IPS-NIHi11 (cell line): ENCODE results near the gene KATNB1.

ENCODE experiments used
- DNase-seq: peaks from one replicate; pipeline ENCODE4 v3.0.0; 2012; ENCODE audit warnings: mixed read lengths, low spot score

KATNB1 gene

GRCh38 chr16:57735755-57736418 is at the start of gene KATNB1:
Gene KATNB1 (plus strand): TSS chr16:57735770. CDS start chr16:57737244, 1,474 bp downstream.
- no peak for DNase-seq

- peak; percentile 6 for DNase-seq
Observed at GRCh38 chr16:57686577-57686976, 49.0 kb upstream of the KATNB1 start.

GRCh38 chr16:57687363-57687929 is 48.1 kb upstream of the KATNB1 start:
- no peak for DNase-seq

GRCh38 chr16:57688487-57688986 is 47.0 kb upstream of the KATNB1 start:
- DNase-seq = peak; percentile 4

GRCh38 chr16:57688987-57689761 is 46.4 kb upstream of the KATNB1 start:
- peak; percentile 1 for DNase-seq

GRCh38 chr16:57689762-57690558 is 45.6 kb upstream of the KATNB1 start:
- peak; percentile 13 for DNase-seq

- no peak for DNase-seq
Observed at GRCh38 chr16:57690782-57691471, 44.6 kb upstream of the KATNB1 start.

GRCh38 chr16:57692636-57693035 is 42.9 kb upstream of the KATNB1 start:
- DNase-seq = no peak

GRCh38 chr16:57693550-57693949 is 42.0 kb upstream of the KATNB1 start:
- DNase-seq = no peak

GRCh38 chr16:57694231-57694724 is 41.3 kb upstream of the KATNB1 start:
- DNase-seq = no peak

GRCh38 chr16:57694725-57695679 is 40.6 kb upstream of the KATNB1 start, which contains the start of gene DRC7:
Gene DRC7 (plus strand): TSS chr16:57694806. CDS start chr16:57697950, 3,144 bp downstream.
- peak; percentile 93 for DNase-seq

GRCh38 chr16:57695680-57696069 is 39.9 kb upstream of the KATNB1 start:
- DNase-seq = no peak

- no peak for DNase-seq
Observed at GRCh38 chr16:57696240-57696639, 39.3 kb upstream of the KATNB1 start.

- DNase-seq = peak; percentile 4
Observed at GRCh38 chr16:57697896-57698537, 37.6 kb upstream of the KATNB1 start.

- peak; percentile 3 for DNase-seq
Observed at GRCh38 chr16:57698812-57699405, 36.7 kb upstream of the KATNB1 start.

- peak; percentile 2 for DNase-seq
Observed at GRCh38 chr16:57699481-57699880, 36.1 kb upstream of the KATNB1 start.

- DNase-seq = no peak
Observed at GRCh38 chr16:57699899-57700298, 35.7 kb upstream of the KATNB1 start.

GRCh38 chr16:57700781-57701551 is 34.6 kb upstream of the KATNB1 start:
- DNase-seq = peak; percentile 2
